IPS-20b (cell line): ENCODE measurements around the gene TCF12.

ENCODE experiments used
- H3K27ac ChIP-seq: one replicate; pipeline ENCODE4 v1.5.1; 2013; ENCODE audit warnings: low read length
- H3K27me3 ChIP-seq: 2 replicates; pipeline ENCODE4 v1.6.1; 2013; ENCODE audit warnings: mild to moderate bottlenecking, low read length, inconsistent platforms; ENCODE audit not compliant: insufficient read depth
- H3K36me3 ChIP-seq: 2 replicates; pipeline ENCODE4 v1.6.1; 2013; ENCODE audit warnings: low read depth, mild to moderate bottlenecking, inconsistent platforms, low read length, moderate library complexity; ENCODE audit not compliant: insufficient read depth
- H3K4me1 ChIP-seq: 2 replicates; pipeline ENCODE4 v1.6.1; 2013; ENCODE audit warnings: mild to moderate bottlenecking, control low read depth, inconsistent platforms, low read length, moderate library complexity; ENCODE audit not compliant: insufficient read depth
- H3K4me3 ChIP-seq: 2 replicates; pipeline ENCODE4 v1.5.1; 2013; ENCODE audit warnings: mild to moderate bottlenecking, low read length, inconsistent platforms
- H3K9ac ChIP-seq: 2 replicates; pipeline ENCODE4 v1.6.1; 2013; ENCODE audit warnings: low read depth, mild to moderate bottlenecking, inconsistent platforms, low read length, moderate library complexity
- H3K9me3 ChIP-seq: 2 replicates; pipeline ENCODE4 v1.6.1; 2013; ENCODE audit warnings: mild to moderate bottlenecking, low read depth, low read length, inconsistent platforms; ENCODE audit not compliant: insufficient read depth

The TCF12 gene

DNA sequence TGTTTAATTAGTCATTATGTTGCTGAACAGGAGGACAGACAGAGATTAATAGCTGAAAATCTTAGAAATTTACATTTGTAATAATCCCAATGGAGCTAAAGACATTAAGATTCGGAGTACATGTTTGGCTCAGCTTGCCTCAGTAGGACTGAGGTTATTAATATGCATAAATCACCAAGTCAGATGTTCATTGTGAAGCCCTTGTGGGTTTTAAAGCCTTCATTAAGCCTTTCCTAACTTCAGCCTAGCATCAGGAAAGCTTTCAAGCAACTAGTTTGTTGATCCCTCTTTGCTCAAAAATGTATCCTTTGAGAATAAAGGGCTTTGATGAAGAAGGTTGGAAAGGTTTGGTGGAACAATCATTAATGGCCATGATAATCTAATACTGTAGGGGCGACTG, 279.7 kb downstream of the TCF12 start:
- Histone ChIP-seq H3K9me3 (no peaks in the 10 kb centered on the region), H3K4me3 (peak overlapping the region; percentile 58), H3K4me1 (peaks cover 41% of the 10 kb centered on the region; the same call in 1 of the 2 replicates), H3K36me3 (peaks cover 10% of the 10 kb centered on the region), H3K27me3 (no peaks in the 10 kb centered on the region), H3K27ac (peak overlapping the region; percentile 31), H3K9ac (peak overlapping the region; percentile 71; the same call in 1 of the 2 replicates)

DNA sequence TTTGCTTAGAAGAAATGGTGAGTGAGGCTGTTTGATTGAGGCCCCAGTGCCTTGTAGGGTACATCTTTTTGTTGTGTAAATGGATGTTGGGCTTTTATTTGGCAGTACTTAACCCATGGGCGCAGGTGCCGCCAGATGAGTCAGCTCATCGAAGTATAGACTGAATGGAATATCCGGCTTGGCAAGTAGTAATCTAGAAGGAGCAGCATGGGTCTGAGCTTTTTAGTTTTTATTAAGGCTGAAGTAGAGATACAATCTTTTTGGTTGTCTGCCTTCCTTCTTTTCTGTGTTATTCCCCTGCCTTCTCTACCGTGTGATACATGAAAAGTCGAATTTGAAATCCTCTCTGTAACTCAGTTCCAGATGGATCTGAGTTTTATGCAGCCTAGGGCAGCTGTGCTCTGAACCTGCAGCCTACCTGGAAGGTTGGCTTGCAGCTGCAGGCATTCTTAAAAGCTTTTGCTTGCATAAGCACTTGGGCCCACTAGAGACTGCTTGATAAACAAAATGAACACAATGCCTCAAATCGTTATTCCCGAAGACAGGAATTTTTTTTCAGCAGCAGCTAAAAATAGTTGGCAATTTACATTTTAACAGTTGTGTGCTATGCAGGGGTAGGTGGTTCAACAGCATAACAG, 280.3 kb downstream of the TCF12 start:
- Histone ChIP-seq H3K27ac (peak overlapping the region; percentile 31), H3K36me3 (peaks cover 5% of the 10 kb centered on the region; the same call in 1 of the 2 replicates), H3K9me3 (no peaks in the 10 kb centered on the region), H3K9ac (peak overlapping the region; percentile 71), H3K4me1 (peaks cover 41% of the 10 kb centered on the region; the same call in 1 of the 2 replicates), H3K27me3 (no peaks in the 10 kb centered on the region), H3K4me3 (peak overlapping the region; percentile 58)

GRCh38 chr15:57201578-57201977, 283.1 kb downstream of the TCF12 start:
- H3K36me3 ChIP-seq = no peaks in the 10 kb centered on the region
- H3K27me3 ChIP-seq = no peaks in the 10 kb centered on the region
- H3K9me3 ChIP-seq = no peaks in the 10 kb centered on the region
- H3K9ac ChIP-seq = no peak overlapping the region
- H3K4me1 ChIP-seq = peaks cover 41% of the 10 kb centered on the region; the same call in 1 of the 2 replicates
- H3K4me3 ChIP-seq = no peak overlapping the region
- H3K27ac ChIP-seq = peak overlapping the region; percentile 70

- Histone ChIP-seq H3K36me3 (no peaks in the 10 kb centered on the region), H3K4me1 (peaks cover 28% of the 10 kb centered on the region; the same call in 1 of the 2 replicates), H3K9me3 (no peaks in the 10 kb centered on the region), H3K27me3 (no peaks in the 10 kb centered on the region), H3K27ac (no peak overlapping the region), H3K4me3 (no peak overlapping the region), H3K9ac (no peak overlapping the region)
Measured at GRCh38 chr15:57203906-57204305, 285.5 kb downstream of the TCF12 start.

DNA sequence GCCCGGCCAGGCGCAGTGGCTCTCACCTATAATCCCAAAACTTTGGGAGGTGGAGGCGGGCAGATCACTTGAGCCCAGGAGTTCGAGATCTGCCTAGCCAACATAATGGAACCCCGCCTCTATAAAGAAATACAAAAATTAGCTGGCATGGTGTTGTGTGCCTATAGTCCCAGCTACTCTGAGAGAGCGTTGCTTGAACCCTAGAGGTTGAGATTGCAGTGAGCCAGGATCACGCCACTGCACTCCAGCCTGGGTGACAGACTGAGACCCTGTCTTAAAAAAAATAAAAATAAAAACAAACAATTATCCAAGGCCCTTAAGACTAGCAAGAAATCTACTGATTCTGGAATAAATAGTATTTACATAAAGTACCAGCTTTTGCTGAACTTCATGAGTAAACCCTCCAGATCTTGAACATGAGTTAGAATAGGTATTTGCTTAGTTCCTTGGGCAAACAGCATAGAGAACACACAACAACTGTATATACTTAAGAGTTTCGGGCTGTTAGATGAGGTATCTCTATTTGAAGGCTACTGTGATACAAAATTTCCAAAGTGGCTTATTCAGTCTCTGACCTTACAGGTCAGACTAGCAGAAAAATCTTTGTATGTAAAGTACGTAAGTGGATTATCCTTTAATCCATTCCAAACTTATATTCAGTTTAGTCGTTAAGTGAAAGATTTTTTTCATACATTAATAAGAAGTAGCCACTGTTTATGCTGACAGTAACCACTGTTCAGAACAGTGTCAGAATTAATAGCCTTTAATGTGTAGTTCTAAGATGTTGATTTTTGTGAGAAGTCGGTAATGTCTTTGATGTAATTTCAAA, 286.8 kb downstream of the TCF12 start:
- no peaks in the 10 kb centered on the region for H3K27me3 ChIP-seq
- H3K36me3 ChIP-seq = no peaks in the 10 kb centered on the region
- no peak overlapping the region for H3K9ac ChIP-seq
- H3K9me3 ChIP-seq = no peaks in the 10 kb centered on the region
- no peak overlapping the region for H3K4me3 ChIP-seq
- H3K4me1 ChIP-seq = peaks cover 16% of the 10 kb centered on the region; the same call in 1 of the 2 replicates
- H3K27ac ChIP-seq = no peak overlapping the region

DNA sequence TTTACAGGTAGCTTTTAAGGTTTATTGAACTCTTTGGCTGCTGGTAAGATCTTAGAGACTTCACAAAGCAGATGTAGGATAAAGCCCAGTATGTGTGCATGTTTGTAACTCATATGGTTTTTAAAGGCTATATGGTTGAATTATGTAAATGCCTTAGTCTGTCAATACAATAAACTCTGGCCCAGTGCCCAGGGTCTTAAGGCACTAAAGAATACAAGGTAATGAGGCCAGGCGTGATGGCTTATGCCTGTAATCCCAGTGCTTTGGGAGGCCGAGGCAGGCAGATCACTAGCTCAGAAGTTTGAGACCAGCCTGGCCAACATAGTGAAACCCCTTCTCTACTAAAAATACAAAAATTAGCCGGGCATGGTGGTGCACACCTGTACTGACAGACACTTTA, 287.6 kb downstream of the TCF12 start:
- peaks cover 9% of the 10 kb centered on the region; the same call in 1 of the 2 replicates for H3K4me1 ChIP-seq
- no peak overlapping the region for H3K9ac ChIP-seq
- H3K4me3 ChIP-seq = no peak overlapping the region
- no peaks in the 10 kb centered on the region for H3K9me3 ChIP-seq
- no peaks in the 10 kb centered on the region for H3K36me3 ChIP-seq
- H3K27ac ChIP-seq = no peak overlapping the region
- no peaks in the 10 kb centered on the region for H3K27me3 ChIP-seq

GRCh38 chr15:57213862-57214261, 295.4 kb downstream of the TCF12 start:
- Histone ChIP-seq H3K9ac (no peak overlapping the region), H3K4me3 (no peak overlapping the region), H3K27ac (peak overlapping the region; percentile 40), H3K4me1 (peaks cover 31% of the 10 kb centered on the region), H3K36me3 (no peaks in the 10 kb centered on the region), H3K27me3 (no peaks in the 10 kb centered on the region), H3K9me3 (no peaks in the 10 kb centered on the region)

DNA sequence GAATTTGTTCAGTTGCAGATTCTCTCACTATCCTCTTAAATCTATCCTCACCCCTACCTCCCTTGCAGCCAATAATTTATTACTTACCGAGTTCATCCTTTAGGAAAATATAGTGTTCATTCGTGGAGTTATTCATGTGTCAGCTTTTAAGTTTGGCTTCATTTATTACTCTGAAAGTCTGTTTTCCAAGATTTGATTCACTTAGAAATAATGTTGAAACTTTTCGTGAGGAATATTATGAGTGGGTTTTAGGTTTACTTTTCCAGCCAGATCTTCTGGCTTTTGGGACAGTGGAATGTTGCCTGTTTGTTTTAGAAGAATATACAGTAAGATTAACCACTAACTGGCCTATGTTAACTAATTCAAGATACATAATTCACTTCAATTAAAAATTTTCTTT, 296.9 kb downstream of the TCF12 start:
- H3K36me3 ChIP-seq = no peaks in the 10 kb centered on the region
- no peaks in the 10 kb centered on the region for H3K9me3 ChIP-seq
- 0 out of 2 replicates have a peak overlapping the region, but pooled peaks have one; percentile 7 for H3K9ac ChIP-seq
- H3K27me3 ChIP-seq = no peaks in the 10 kb centered on the region
- no peak overlapping the region for H3K4me3 ChIP-seq
- peaks cover 33% of the 10 kb centered on the region for H3K4me1 ChIP-seq
- no peak overlapping the region for H3K27ac ChIP-seq

GRCh38 chr15:57215881-57216280, 297.4 kb downstream of the TCF12 start:
- H3K36me3 ChIP-seq = no peaks in the 10 kb centered on the region
- peaks cover 36% of the 10 kb centered on the region for H3K4me1 ChIP-seq
- no peaks in the 10 kb centered on the region for H3K27me3 ChIP-seq
- no peak overlapping the region for H3K4me3 ChIP-seq
- no peak overlapping the region for H3K9ac ChIP-seq
- no peak overlapping the region for H3K27ac ChIP-seq
- no peaks in the 10 kb centered on the region for H3K9me3 ChIP-seq

DNA sequence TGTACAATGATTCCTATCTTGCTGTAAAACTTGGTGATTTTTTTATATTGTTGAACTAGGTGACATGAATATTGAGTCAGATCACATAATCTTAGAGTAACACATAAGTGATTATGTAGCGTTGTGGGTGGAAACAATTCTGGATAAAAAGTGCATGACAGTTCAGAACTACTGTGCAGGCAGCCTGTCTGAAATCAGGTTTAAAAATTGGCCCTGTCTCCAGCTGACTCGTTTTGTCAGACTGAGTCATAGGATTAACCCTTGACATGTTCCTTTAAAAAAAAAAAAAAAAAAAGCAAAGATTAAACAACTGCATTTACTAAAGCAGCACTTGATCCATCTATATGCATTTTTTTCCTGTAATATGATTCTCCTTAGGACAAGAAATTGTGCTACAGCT, 297.8 kb downstream of the TCF12 start:
- Histone ChIP-seq H3K27me3 (no peaks in the 10 kb centered on the region), H3K27ac (no peak overlapping the region), H3K36me3 (no peaks in the 10 kb centered on the region), H3K9me3 (no peaks in the 10 kb centered on the region), H3K9ac (no peak overlapping the region), H3K4me1 (peaks cover 40% of the 10 kb centered on the region), H3K4me3 (no peak overlapping the region)

DNA sequence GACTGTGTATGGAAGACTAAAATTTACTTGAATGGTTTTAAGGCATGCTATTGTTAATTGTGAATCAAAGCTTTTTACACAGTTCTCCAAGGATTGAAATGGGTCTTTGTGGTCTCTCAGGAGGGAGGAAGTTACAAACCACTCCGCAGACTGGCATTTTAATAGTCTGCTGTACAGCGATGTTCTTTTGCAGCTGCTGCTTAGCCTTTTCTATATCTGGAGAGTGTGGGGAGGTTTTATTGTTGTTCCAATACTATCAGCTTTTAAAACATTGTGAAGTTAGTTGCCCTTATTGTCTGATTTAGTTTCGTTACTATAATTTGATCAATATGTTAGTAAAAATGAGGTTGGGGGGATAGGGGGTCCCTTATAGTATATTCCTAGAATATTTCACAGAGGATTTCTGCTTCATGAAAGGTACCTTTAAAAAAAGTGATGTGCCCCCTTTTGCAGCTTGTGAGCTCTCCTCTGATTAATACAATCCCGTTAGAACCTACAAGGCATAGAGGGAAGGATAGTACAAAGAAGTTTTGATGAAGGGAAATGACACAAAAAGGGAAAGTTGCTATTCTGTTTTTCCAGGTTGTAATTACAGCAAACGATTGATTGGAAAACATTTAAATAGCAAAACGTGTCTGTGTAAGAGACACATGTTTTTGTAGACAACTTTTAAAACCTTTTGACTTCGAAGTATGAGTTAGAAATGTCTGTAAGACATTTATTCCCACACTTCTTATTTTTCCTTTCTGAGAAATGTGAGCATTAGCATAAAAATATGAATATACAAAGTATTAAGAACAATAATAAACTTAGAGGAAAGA, 299.5 kb downstream of the TCF12 start:
- Histone ChIP-seq H3K27ac (no peak overlapping the region), H3K9ac (peak overlapping the region; percentile 1; the same call in 1 of the 2 replicates), H3K4me3 (no peak overlapping the region; the same call in 1 of the 2 replicates), H3K9me3 (no peaks in the 10 kb centered on the region), H3K4me1 (peaks cover 40% of the 10 kb centered on the region), H3K36me3 (no peaks in the 10 kb centered on the region), H3K27me3 (no peaks in the 10 kb centered on the region)
